Testis (tissue), 3 donors: ENCODE measurements around the gene EDN2. TPM values are rescaled to one million over a fixed set of nuclear protein-coding genes. Genes with fewer than 3 reads are reported as not detected.
A peak's percentile ranks its signal among the peaks of the same experiment; 100 is the strongest.

ENCODE experiments used
- DNase-seq: peaks from one replicate; pipeline ENCODE4 v3.0.0-alpha.2; 2019
- H3K27ac ChIP-seq, 2 donors: fragments of 200-600 bp; sonication (generic); one replicate each; pipeline ENCODE4 v1.5.1; 2019
- H3K27me3 ChIP-seq: fragments of 200-600 bp; sonication (generic); one replicate; pipeline ENCODE4 v1.5.1; 2019
- H3K36me3 ChIP-seq: fragments of 200-600 bp; sonication (generic); one replicate; pipeline ENCODE4 v1.5.1; 2017; ENCODE audit warnings: low read depth; ENCODE audit errors: missing control alignments
- H3K4me1 ChIP-seq: fragments of 200-600 bp; sonication (generic); one replicate; pipeline ENCODE4 v1.5.1; 2019
- H3K4me3 ChIP-seq, 2 donors: fragments of 200-600 bp; sonication (generic); one replicate each; pipeline ENCODE4 v1.5.1; 2017 to 2019
- H3K9me3 ChIP-seq: fragments of 200-600 bp; sonication (generic); one replicate; pipeline ENCODE4 v1.5.1; 2017
- POLR2A ChIP-seq: fragments of 450-650 bp; IDR thresholded peaks from one replicate; pipeline ENCODE4 v1.6.1; 2017; ENCODE audit warnings: antibody characterized with exemption, mild to moderate bottlenecking, moderate library complexity
- WGBS, 2 donors: methylation state at CpG; one replicate each; pipeline ENCODE4 v1.1.5; 2018; 5-methylcytosine and 5-hydroxymethylcytosine counted together
- intact Hi-C: fragments of 100-400 bp; cut with DNase I; formaldehyde crosslinking; loops from one replicate; pipeline ENCODE4 v1.15.1; 2023; ENCODE audit warnings: low total_unique reads
- polyA plus RNA-seq: library from polyadenylated mRNA; stranded (reverse); fragments of 350-450 nt; fragmentation: Illumina TruSeq; extraction: RNeasy Lipid Tissue Mini Kit (QIAGEN cat#74804); gene quantifications from one replicate; pipeline ENCODE4 v1.2.3, GENCODE V29; 2014; ENCODE audit warnings: low read depth, low replicate concordance; ENCODE audit not compliant: insufficient read depth
- total RNA-seq, 2 donors: library from RNA; depleted of rRNA; stranded (reverse); fragments of >200 nt; gene quantifications; one replicate each; pipeline ENCODE4 v1.2.3, GENCODE V29; 2016
- TF ChIP-seq, protein P1 (sequence below), 3 experiments: fragments of 450-650 bp in 2 of 3; fragments of 200-600 bp in 1 of 3; sonication (generic) in 1 of 3; IDR thresholded peaks; one replicate each; pipeline ENCODE4 v1.5.1; 2016 to 2019; ENCODE audit warnings: antibody characterized with exemption in 3 of 3, mild to moderate bottlenecking in 2 of 3, moderate library complexity in 1 of 3

The EDN2 gene
- total and polyA plus RNA-seq, 3 donors from 2014 or later: not detected

DNA sequence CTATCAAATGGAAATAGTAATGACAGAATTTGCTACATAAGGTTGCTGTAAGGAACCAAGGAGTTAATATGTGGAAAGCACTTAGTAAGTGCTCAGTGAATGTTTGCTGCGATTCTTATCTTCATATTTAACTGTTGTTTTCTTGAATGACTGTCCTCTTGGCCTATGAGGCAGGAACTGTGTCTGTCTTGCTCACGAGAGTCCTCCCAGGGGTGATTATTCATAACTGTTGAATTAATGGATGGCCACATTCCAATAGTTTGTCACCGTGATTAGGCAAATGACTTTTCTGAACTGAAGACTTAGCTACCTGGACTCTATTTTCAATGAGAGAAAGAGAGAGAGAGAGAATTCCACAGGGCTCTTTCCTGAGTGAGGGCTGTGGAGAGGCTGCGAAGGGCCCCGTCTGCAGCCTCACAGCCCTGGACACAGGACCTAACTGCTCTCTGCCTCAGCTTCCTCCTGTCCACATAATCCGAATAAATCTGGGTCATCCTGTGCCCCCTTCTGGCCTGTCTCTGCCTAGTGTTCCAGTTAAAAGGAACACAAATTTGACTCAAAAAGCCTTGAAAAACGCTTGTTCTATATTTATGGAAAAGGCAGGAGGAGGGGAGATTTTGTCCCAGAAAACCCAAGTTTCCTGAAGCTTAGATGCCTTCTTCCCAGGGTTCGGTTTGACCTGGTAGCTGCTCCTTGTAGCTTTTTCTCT, 8.5 kb downstream of the EDN2 start:
- Histone ChIP-seq H3K9me3 (no peaks in the 10 kb centered on the region), H3K36me3 (no peaks in the 10 kb centered on the region), H3K4me1 (peaks cover 41% of the 10 kb centered on the region), H3K4me3 (no peak overlapping the region), H3K27ac (no peak overlapping the region), H3K27me3 (no peaks in the 10 kb centered on the region)
- 42 to 46% methylated on average over 7 to 8 of the region's 8 CpGs for WGBS, 2 donors
- TF ChIP-seq, protein P1, sequence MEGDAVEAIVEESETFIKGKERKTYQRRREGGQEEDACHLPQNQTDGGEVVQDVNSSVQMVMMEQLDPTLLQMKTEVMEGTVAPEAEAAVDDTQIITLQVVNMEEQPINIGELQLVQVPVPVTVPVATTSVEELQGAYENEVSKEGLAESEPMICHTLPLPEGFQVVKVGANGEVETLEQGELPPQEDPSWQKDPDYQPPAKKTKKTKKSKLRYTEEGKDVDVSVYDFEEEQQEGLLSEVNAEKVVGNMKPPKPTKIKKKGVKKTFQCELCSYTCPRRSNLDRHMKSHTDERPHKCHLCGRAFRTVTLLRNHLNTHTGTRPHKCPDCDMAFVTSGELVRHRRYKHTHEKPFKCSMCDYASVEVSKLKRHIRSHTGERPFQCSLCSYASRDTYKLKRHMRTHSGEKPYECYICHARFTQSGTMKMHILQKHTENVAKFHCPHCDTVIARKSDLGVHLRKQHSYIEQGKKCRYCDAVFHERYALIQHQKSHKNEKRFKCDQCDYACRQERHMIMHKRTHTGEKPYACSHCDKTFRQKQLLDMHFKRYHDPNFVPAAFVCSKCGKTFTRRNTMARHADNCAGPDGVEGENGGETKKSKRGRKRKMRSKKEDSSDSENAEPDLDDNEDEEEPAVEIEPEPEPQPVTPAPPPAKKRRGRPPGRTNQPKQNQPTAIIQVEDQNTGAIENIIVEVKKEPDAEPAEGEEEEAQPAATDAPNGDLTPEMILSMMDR (IDR thresholded peaks at IDR 0.05): no peak
- no peak for TF ChIP-seq POLR2A
- intact Hi-C loops: no loop called here
- DNase-seq: no peak

DNA sequence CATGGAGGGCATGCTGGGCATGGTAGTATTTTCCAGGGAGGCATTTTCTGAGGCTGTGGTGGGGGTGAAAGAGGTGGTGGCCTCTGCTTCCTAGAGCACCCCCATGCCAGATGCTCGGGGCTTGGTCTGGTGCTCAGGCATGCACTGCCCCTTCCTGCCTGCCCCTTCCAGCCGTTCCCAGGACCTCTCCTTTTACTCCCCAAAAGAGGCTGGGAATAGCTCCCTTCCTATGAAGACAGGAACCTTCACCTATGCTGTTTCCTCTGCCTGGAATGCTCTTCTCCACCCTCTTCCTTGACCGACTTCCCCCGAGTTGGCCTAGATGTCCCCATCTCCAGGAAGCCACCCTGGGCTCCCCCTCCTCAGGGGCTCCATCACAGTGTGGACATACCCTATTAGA, 9.1 kb downstream of the EDN2 start:
- Histone ChIP-seq H3K36me3 (no peaks in the 10 kb centered on the region), H3K27me3 (no peaks in the 10 kb centered on the region), H3K4me3 (no peak overlapping the region), H3K27ac (no peak overlapping the region), H3K9me3 (no peaks in the 10 kb centered on the region), H3K4me1 (peaks cover 41% of the 10 kb centered on the region)
- intact Hi-C loops: no loop called here
- TF ChIP-seq, protein P1 (IDR thresholded peaks at IDR 0.05): no peak
- TF ChIP-seq POLR2A: no peak
- WGBS, 2 donors: 80 to 90% methylated on average over 4 of the region's 4 CpGs
- no peak for DNase-seq

DNA sequence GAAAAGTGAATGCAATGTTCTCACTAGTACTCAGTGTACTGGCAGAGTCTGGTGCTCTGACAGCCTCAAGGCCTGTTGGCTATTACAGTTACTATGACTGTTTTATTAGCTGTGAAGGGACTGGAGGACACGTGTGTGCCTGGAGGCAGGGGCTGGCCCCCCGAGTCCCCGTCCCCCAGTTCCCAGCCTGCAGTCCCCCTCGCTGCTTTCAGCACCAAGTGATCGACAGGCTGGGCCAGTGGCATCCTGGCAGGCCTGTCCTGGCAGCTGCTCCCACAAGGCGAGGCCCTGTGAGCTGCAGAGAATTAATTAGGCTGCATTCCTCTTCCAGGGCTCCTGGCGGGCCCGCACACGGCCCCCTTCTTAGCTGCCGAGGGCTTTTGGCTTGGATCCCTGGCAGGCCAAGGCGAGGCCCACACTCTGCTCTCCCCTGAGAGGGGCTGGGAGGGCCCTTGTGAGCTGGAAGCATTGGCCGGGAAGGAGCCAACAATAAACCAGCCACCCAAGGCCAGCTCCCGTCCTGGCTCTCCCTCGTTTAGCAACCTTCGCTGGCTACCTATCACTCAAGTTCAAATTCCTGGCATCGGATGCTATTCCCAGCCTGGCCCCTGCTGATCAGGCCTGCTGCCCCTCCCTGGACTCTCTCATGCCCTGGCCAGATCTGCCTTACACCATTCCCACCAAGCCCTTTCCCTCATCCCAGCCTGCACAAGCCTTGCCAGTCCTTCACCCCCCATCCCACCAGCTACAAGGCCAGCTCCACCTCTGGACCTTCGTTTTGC, 9.8 kb downstream of the EDN2 start:
- peaks cover 41% of the 10 kb centered on the region for H3K4me1 ChIP-seq
- TF ChIP-seq POLR2A: no peak
- TF ChIP-seq, protein P1 (IDR thresholded peaks at IDR 0.05): no peak
- WGBS, 2 donors: 22 to 49% methylated on average over 10 to 17 of the region's 17 CpGs
- H3K27ac ChIP-seq: peak overlapping the region in 1 of 2 donors; percentile 21
- H3K36me3 ChIP-seq: no peaks in the 10 kb centered on the region
- no peaks in the 10 kb centered on the region for H3K27me3 ChIP-seq
- no peak overlapping the region for H3K4me3 ChIP-seq
- no peaks in the 10 kb centered on the region for H3K9me3 ChIP-seq
- intact Hi-C loops: no loop called here
- peak; percentile 60 for DNase-seq

DNA sequence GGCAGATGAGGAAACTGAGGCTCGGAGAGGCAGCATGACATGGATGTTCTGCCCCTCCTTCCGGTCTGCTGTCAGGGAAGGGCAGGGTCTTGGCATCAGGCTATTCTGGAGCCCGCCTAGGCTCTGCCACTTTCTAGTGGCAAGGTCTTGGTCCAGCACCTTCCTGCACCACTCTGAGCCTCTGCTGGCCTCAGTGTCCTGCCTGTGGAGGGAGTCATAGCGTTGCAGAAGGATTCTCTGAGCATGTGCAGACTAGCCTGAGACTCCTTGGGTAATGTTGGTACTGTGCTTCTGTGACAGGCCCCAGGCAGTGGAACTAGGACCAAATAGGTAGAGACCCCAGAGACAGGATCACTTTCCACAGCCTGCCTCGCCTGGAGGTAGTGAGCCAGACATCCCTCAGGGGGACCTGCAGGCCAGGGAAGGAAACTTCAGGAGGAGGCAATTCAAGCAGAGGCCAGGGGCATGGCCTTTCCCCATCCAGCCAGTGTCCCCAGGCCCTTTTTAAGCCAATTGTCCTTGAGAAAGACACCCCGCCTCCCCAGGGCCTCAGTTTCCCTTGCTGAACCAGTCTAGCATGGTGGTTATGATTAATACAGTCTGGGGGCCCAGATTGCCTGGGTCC, 10.6 kb downstream of the EDN2 start:
- TF ChIP-seq, protein P1 (IDR thresholded peaks at IDR 0.05): no peak
- TF ChIP-seq POLR2A: no peak
- no peaks in the 10 kb centered on the region for H3K36me3 ChIP-seq
- WGBS, 2 donors: 89 to 92% methylated on average over 4 to 6 of the region's 6 CpGs
- H3K27me3 ChIP-seq: no peaks in the 10 kb centered on the region
- intact Hi-C loops: no loop called here
- no peak overlapping the region for H3K4me3 ChIP-seq
- H3K4me1 ChIP-seq: peaks cover 35% of the 10 kb centered on the region
- no peaks in the 10 kb centered on the region for H3K9me3 ChIP-seq
- H3K27ac ChIP-seq: no peak overlapping the region
- no peak for DNase-seq
